ENCODE measurements around the gene KDM2A. TPM values are rescaled to one million over a fixed set of nuclear protein-coding genes. Genes with fewer than 3 reads are reported as not detected.

Gene KDM2A
- total and polyA plus RNA-seq, 2 of the 13 experiments (the other 11 are each of a cell fraction or from before 2014, with no cell fraction given) = 31.3 to 31.4 TPM

DNA sequence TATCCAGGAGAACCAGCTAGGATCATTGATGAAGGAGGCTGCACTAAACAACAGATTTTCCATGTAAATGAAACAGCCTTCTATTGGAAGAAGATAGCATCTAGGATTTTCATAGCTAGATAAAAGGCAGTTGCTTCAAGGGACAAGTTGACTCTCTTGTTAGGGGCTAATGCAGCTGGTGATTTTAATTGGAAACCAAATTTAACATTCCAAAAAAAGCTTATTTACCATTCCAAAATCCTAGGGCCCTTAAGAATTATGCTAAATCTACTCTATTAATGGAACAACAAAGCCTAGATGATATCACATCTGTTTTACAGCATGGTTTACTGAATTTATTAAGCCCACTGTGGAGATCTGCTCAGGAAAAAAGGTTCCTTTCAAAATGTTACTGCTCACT is 80.7 kb downstream of the KDM2A start:
- H3K36me3 ChIP-seq (replicated peaks in 1 of 2; ENCODE audit: control insufficient read depth in 1 of 2, insufficient read depth in 2 of 2, low read length in 2 of 2) = peaks cover 3 to 18% of the 10 kb centered on the region in 2 experiments; a peak in 3 of 5 replicates
- in situ Hi-C loops (cut with HindIII; ENCODE audit: extremely low pct_ligation_motif_present, low pct_unique_long_range_greater_than_20kb) = no loop called here
- H2AFZ ChIP-seq (ENCODE audit: low read length) = no peak overlapping the region
- no peaks in the 10 kb centered on the region for H3K79me2 ChIP-seq (ENCODE audit: insufficient read depth, low read length)
- CTCF ChIA-PET (ENCODE audit: low intra/inter-chr PET ratio, low total read pairs) = no interaction called here
- H3K4me2 ChIP-seq (ENCODE audit: low read depth, low read length) = no peak overlapping the region
- DNase-seq (ENCODE audit: low spot score) (no peak), ATAC-seq (no peak), FAIRE-seq (no peak)
- no peak overlapping the region for H3K9ac ChIP-seq (ENCODE audit: insufficient read depth, low read depth, low read length)
- H3K27ac ChIP-seq (ENCODE audit: extremely low read length, insufficient read depth, low read length) = no peak overlapping the region
- no peak overlapping the region for H3K4me3 ChIP-seq (replicated peaks in 1 of 3; ENCODE audit: insufficient read depth in 1 of 3, low read depth in 2 of 3, low read length in 3 of 3)
- H4K20me1 ChIP-seq (ENCODE audit: insufficient read depth, low read length) = no peaks in the 10 kb centered on the region
- intact Hi-C loops (cut with micrococcal nuclease; ENCODE audit: unreplicated experiment) = no loop called here
- H3K4me1 ChIP-seq (ENCODE audit: insufficient read depth, low read length) = no peaks in the 10 kb centered on the region
- TF ChIP-seq ZNF552 (CRISPR knock-in tag; IDR thresholded peaks at IDR 0.05; ENCODE audit: borderline replicate concordance) (no peak), RFX5 (IDR thresholded peaks at IDR 0.05; ENCODE audit: low read depth, low read length) (no peak), MED13 (CRISPR knock-in tag; IDR thresholded peaks at IDR 0.05) (no peak)
- POLR2A ChIA-PET = no interaction called here
- no peaks in the 10 kb centered on the region for H3K9me3 ChIP-seq (ENCODE audit: low read length)
- no TSS peak for BruUV-seq (replicated peaks)
- no peaks in the 10 kb centered on the region for H3K27me3 ChIP-seq (ENCODE audit: control insufficient read depth in 1 of 2, insufficient read depth in 2 of 2, low read length in 2 of 2)

- intact Hi-C loops (cut with micrococcal nuclease; ENCODE audit: unreplicated experiment) = no loop called here
- ChIA-PET CTCF (ENCODE audit: low intra/inter-chr PET ratio, low total read pairs) (no interaction called here), POLR2A (no interaction called here)
- 99% methylated on average over 3 of the region's 3 CpGs for WGBS (ENCODE audit: low lambda C conversion rate)
- Histone ChIP-seq H3K36me3 (replicated peaks in 1 of 2; ENCODE audit: control insufficient read depth in 1 of 2, insufficient read depth in 2 of 2, low read length in 2 of 2) (peaks cover 1 to 9% of the 10 kb centered on the region in 2 experiments; a peak in 3 of 5 replicates), H4K20me1 (ENCODE audit: insufficient read depth, low read length) (no peaks in the 10 kb centered on the region), H2AFZ (ENCODE audit: low read length) (no peak overlapping the region), H3K27me3 (ENCODE audit: control insufficient read depth in 1 of 2, insufficient read depth in 2 of 2, low read length in 2 of 2) (no peaks in the 10 kb centered on the region), H3K4me3 (replicated peaks in 1 of 3; ENCODE audit: insufficient read depth in 1 of 3, low read depth in 2 of 3, low read length in 3 of 3) (no peak overlapping the region), H3K9me3 (ENCODE audit: low read length) (no peaks in the 10 kb centered on the region), H3K79me2 (ENCODE audit: insufficient read depth, low read length) (no peaks in the 10 kb centered on the region), H3K27ac (ENCODE audit: extremely low read length, insufficient read depth, low read length) (no peak overlapping the region), H3K4me1 (ENCODE audit: insufficient read depth, low read length) (peaks cover 9% of the 10 kb centered on the region; the same call in 1 of the 2 replicates), H3K9ac (ENCODE audit: insufficient read depth, low read depth, low read length) (no peak overlapping the region), H3K4me2 (ENCODE audit: low read depth, low read length) (no peak overlapping the region)
- ATAC-seq (no peak), DNase-seq (ENCODE audit: low spot score) (no peak), FAIRE-seq (no peak)
- in situ Hi-C loops (cut with HindIII; ENCODE audit: extremely low pct_ligation_motif_present, low pct_unique_long_range_greater_than_20kb) = no loop called here
- BruUV-seq (replicated peaks) = no TSS peak
- TF ChIP-seq KLF6 (CRISPR knock-in tag; IDR thresholded peaks at IDR 0.05) = no peak
- TF ChIP-seq GTF2F1 (IDR thresholded peaks at IDR 0.05; ENCODE audit: low read length) = no peak
- no peak for TF ChIP-seq POLR2A (IDR thresholded peaks at IDR 0.05; ENCODE audit: insufficient read depth in 1 of 2, low read depth in 2 of 2, low read length in 2 of 2)
- no peak for TF ChIP-seq MATR3 (CRISPR knock-in tag; IDR thresholded peaks at IDR 0.05)
- no peak for TF ChIP-seq CREB1 (IDR thresholded peaks at IDR 0.05)
- no peak for TF ChIP-seq CREB1 (CRISPR knock-in tag; IDR thresholded peaks at IDR 0.05)
- no peak for TF ChIP-seq ADNP (CRISPR knock-in tag; IDR thresholded peaks at IDR 0.05)
- TF ChIP-seq, protein P1, sequence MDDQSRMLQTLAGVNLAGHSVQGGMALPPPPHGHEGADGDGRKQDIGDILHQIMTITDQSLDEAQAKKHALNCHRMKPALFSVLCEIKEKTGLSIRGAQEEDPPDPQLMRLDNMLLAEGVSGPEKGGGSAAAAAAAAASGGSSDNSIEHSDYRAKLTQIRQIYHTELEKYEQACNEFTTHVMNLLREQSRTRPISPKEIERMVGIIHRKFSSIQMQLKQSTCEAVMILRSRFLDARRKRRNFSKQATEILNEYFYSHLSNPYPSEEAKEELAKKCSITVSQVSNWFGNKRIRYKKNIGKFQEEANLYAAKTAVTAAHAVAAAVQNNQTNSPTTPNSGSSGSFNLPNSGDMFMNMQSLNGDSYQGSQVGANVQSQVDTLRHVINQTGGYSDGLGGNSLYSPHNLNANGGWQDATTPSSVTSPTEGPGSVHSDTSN (CRISPR knock-in tag; IDR thresholded peaks at IDR 0.05; ENCODE audit: borderline replicate concordance) = no peak
- no peak for TF ChIP-seq ZNF501 (CRISPR knock-in tag; IDR thresholded peaks at IDR 0.05)
- TF ChIP-seq NR1H2 (CRISPR knock-in tag; IDR thresholded peaks at IDR 0.05; ENCODE audit: borderline replicate concordance, low read depth) = no peak
- TF ChIP-seq PCBP2 (optimal IDR thresholded peaks at IDR 0.05; ENCODE audit: low read depth, low read length, poor library complexity, severe bottlenecking) = no peak
- TF ChIP-seq KMT2A (CRISPR knock-in tag; IDR thresholded peaks at IDR 0.05) = no peak
- TF ChIP-seq LRRFIP1 (CRISPR knock-in tag; conservative IDR thresholded peaks at IDR 0.05) = no peak
- no peak for TF ChIP-seq PITX1 (CRISPR knock-in tag; IDR thresholded peaks at IDR 0.05)
- TF ChIP-seq ZNF772 (CRISPR knock-in tag; IDR thresholded peaks at IDR 0.05) = no peak
Measured at GRCh38 chr11:67202028-67202427, 83.0 kb downstream of the KDM2A start.
